H9 (cell line): ENCODE results near the gene NRDE2. TPM values are rescaled to one million over a fixed set of nuclear protein-coding genes. Genes with fewer than 3 reads are reported as not detected.

Experiments
- DNase-seq: peaks from one replicate; pipeline ENCODE4 v3.0.0-alpha.2; 2017
- H2AFZ ChIP-seq: one replicate; pipeline ENCODE4 v1.6.1; 2013; ENCODE audit warnings: mild to moderate bottlenecking, low read length, control low read depth, moderate library complexity
- H2AK5ac ChIP-seq: 2 replicates; pipeline ENCODE4 v1.6.1; 2013; ENCODE audit warnings: low read length, control low read depth, mixed read lengths; ENCODE audit not compliant: insufficient read length
- H2BK120ac ChIP-seq: one replicate; pipeline ENCODE4 v1.6.1; 2013; ENCODE audit warnings: low read depth, mild to moderate bottlenecking, low read length, control low read depth, inconsistent platforms; ENCODE audit not compliant: poor library complexity, severe bottlenecking
- H2BK12ac ChIP-seq: 2 replicates; pipeline ENCODE4 v1.6.1; 2013; ENCODE audit warnings: low read length, control low read depth, mixed read lengths, low read depth; ENCODE audit not compliant: insufficient read length
- H2BK15ac ChIP-seq: 2 replicates; pipeline ENCODE4 v1.6.1; 2013; ENCODE audit warnings: low read depth, low read length, control low read depth
- H2BK20ac ChIP-seq: one replicate; pipeline ENCODE4 v1.6.1; 2013; ENCODE audit warnings: low read depth, mild to moderate bottlenecking, low read length, control low read depth, inconsistent platforms; ENCODE audit not compliant: poor library complexity, severe bottlenecking
- H2BK5ac ChIP-seq: 2 replicates; pipeline ENCODE4 v1.6.1; 2013; ENCODE audit warnings: low read length, control low read depth, mixed read lengths; ENCODE audit not compliant: insufficient read length
- H3K14ac ChIP-seq: 2 replicates; pipeline ENCODE4 v1.6.1; 2013; ENCODE audit warnings: low read length, control low read depth; ENCODE audit not compliant: insufficient read depth
- H3K18ac ChIP-seq: 2 replicates; pipeline ENCODE4 v1.6.1; 2013; ENCODE audit warnings: low read depth, mild to moderate bottlenecking, mixed read lengths, low read length, control low read depth; ENCODE audit not compliant: insufficient read length
- H3K23ac ChIP-seq: 2 replicates; pipeline ENCODE4 v1.6.1; 2013; ENCODE audit warnings: low read length, control low read depth, mixed read lengths, low read depth; ENCODE audit not compliant: insufficient read length
- H3K23me2 ChIP-seq: 2 replicates; pipeline ENCODE4 v1.6.1; 2013; ENCODE audit warnings: low read depth, mild to moderate bottlenecking, mixed read lengths, low read length, control low read depth; ENCODE audit not compliant: insufficient read length, poor library complexity, severe bottlenecking
- H3K27ac ChIP-seq: 2 replicates; pipeline ENCODE4 v1.5.1; 2013; ENCODE audit warnings: low read length, control low read depth, mixed read lengths, low read depth; ENCODE audit not compliant: insufficient read length
- H3K27me3 ChIP-seq: 2 replicates; pipeline ENCODE4 v1.6.1; 2013; ENCODE audit warnings: low read length, control low read depth, inconsistent platforms; ENCODE audit not compliant: insufficient read depth
- H3K4ac ChIP-seq: 2 replicates; pipeline ENCODE4 v1.6.1; 2013; ENCODE audit warnings: low read depth, mild to moderate bottlenecking, control low read depth, inconsistent platforms, low read length, moderate library complexity
- H3K4me1 ChIP-seq: 2 replicates; pipeline ENCODE4 v1.6.1; 2013; ENCODE audit warnings: low read length, control low read depth, inconsistent platforms; ENCODE audit not compliant: insufficient read depth
- H3K4me2 ChIP-seq: 2 replicates; pipeline ENCODE4 v1.6.1; 2013; ENCODE audit warnings: low read length, control low read depth, mixed read lengths; ENCODE audit not compliant: insufficient read length, insufficient read depth
- H3K56ac ChIP-seq: 2 replicates; pipeline ENCODE4 v1.6.1; 2013; ENCODE audit warnings: low read depth, mild to moderate bottlenecking, mixed read lengths, low read length, control low read depth; ENCODE audit not compliant: insufficient read length
- H3K79me1 ChIP-seq: 2 replicates; pipeline ENCODE4 v1.6.1; 2013; ENCODE audit warnings: low read depth, mild to moderate bottlenecking, moderate library complexity, low read length, control low read depth, inconsistent platforms; ENCODE audit not compliant: insufficient read depth, poor library complexity, severe bottlenecking
- H3K79me2 ChIP-seq: 2 replicates; pipeline ENCODE4 v1.6.1; 2013; ENCODE audit warnings: low read length, control low read depth, inconsistent platforms; ENCODE audit not compliant: insufficient read depth
- H3K9ac ChIP-seq: 2 replicates; pipeline ENCODE4 v1.6.1; 2013; ENCODE audit warnings: low read length, control low read depth, mixed read lengths; ENCODE audit not compliant: insufficient read length; ENCODE audit errors: extremely low read depth
- H3K9me3 ChIP-seq: one replicate; pipeline ENCODE4 v1.6.1; 2013; ENCODE audit warnings: low read depth, low read length, inconsistent platforms; ENCODE audit not compliant: control insufficient read depth
- H3T11ph ChIP-seq: one replicate; pipeline ENCODE4 v1.6.1; 2013; ENCODE audit warnings: mild to moderate bottlenecking, low read length, control low read depth, inconsistent platforms
- H4K20me1 ChIP-seq: one replicate; pipeline ENCODE4 v1.6.1; 2013; ENCODE audit not compliant: control insufficient read depth, insufficient read length, insufficient read depth
- H4K5ac ChIP-seq: 2 replicates; pipeline ENCODE4 v1.6.1; 2013; ENCODE audit warnings: low read depth, mild to moderate bottlenecking, mixed read lengths, low read length, control low read depth; ENCODE audit not compliant: insufficient read length
- H4K8ac ChIP-seq: replicated peaks from 2 replicates; pipeline ENCODE4 v1.6.1; 2013; ENCODE audit warnings: low read length, control low read depth, mixed read lengths, low read depth; ENCODE audit not compliant: insufficient read length
- H4K91ac ChIP-seq: 2 replicates; pipeline ENCODE4 v1.6.1; 2013; ENCODE audit warnings: low read depth, mild to moderate bottlenecking, moderate library complexity, mixed read lengths, low read length, control low read depth; ENCODE audit not compliant: insufficient read length
- H3K27ac Mint-ChIP-seq, 3 experiments: 2 replicates in 2 of 3; 3 replicates in 1 of 3; pipeline ENCODE4 v1.8.0; 2020 to 2021; ENCODE audit warnings: mixed read lengths in 3 of 3, mild to moderate bottlenecking in 1 of 3, moderate library complexity in 1 of 3
- H3K27me3 Mint-ChIP-seq: 2 replicates; pipeline ENCODE4 v1.8.0; 2021; ENCODE audit warnings: low read depth, mild to moderate bottlenecking, moderate library complexity, mixed read lengths
- H3K36me3 Mint-ChIP-seq, 3 experiments: 2 replicates in 2 of 3; 3 replicates in 1 of 3; pipeline ENCODE4 v1.8.0; 2020 to 2021; ENCODE audit warnings: low read depth in 3 of 3, mixed read lengths in 3 of 3; ENCODE audit not compliant: insufficient read depth in 1 of 3
- H3K4me1 Mint-ChIP-seq, 2 experiments: 2 replicates each; pipeline ENCODE4 v1.8.0; 2020; ENCODE audit warnings: mixed read lengths in 2 of 2
- H3K4me3 Mint-ChIP-seq, 2 experiments: 2 replicates in 1 of 2; 3 replicates in 1 of 2; pipeline ENCODE4 v1.8.0; 2020 to 2021; ENCODE audit warnings: mild to moderate bottlenecking in 2 of 2, mixed read lengths in 2 of 2, moderate library complexity in 1 of 2
- H3K9me3 Mint-ChIP-seq, 2 experiments: 2 replicates in 1 of 2; 3 replicates in 1 of 2; pipeline ENCODE4 v1.8.0; 2020; ENCODE audit warnings: mild to moderate bottlenecking in 2 of 2, mixed read lengths in 2 of 2, moderate library complexity in 1 of 2
- CTCF ChIP-seq: fragments of 200-600 bp; sonication (generic); conservative IDR thresholded peaks from 3 replicates; pipeline ENCODE4 v1.8.0; 2021; ENCODE audit warnings: antibody characterized with exemption, mild to moderate bottlenecking
- WGBS: extraction: QIAGEN DNeasy Blood & Tissue Kit; methylation state at CpG from one replicate; pipeline ENCODE4 v1.1.7; 2013; ENCODE audit warnings: missing lambda C conversion rate, low lambda C conversion rate, mixed read lengths; ENCODE audit not compliant: insufficient read length; ENCODE audit errors: extremely low coverage; 5-methylcytosine and 5-hydroxymethylcytosine counted together
- total RNA-seq: library from RNA; stranded (reverse); gene quantifications from 2 replicates; pipeline ENCODE4 v1.2.1, GENCODE V29; 2021

NRDE2 gene
- total RNA-seq, 1 experiment from 2014 or later = 21.2 TPM

- H4K5ac ChIP-seq = no peak overlapping the region
- no peak overlapping the region for H2BK15ac ChIP-seq
- TF ChIP-seq CTCF = no peak
- no peak overlapping the region for H4K91ac ChIP-seq
- no peak overlapping the region for H2BK120ac ChIP-seq
- Mint-ChIP-seq H3K9me3 (peaks cover 2 to 3% of the 10 kb centered on the region in 2 experiments; a peak in 2 of 5 replicates), H3K4me1 (no peaks in the 10 kb centered on the region), H3K36me3 (no peaks in the 10 kb centered on the region), H3K27me3 (peaks cover 35% of the 10 kb centered on the region), H3K4me3 (no peak overlapping the region), H3K27ac (no peak overlapping the region)
- no peak overlapping the region for H3K23ac ChIP-seq
- no peak overlapping the region for H2AFZ ChIP-seq
- H3K14ac ChIP-seq = no peak overlapping the region
- no peaks in the 10 kb centered on the region for H3K9me3 ChIP-seq
- no CpG with 5 or more reads among the region's 4 CpGs for WGBS
- no peak overlapping the region for H3K56ac ChIP-seq
- H3K9ac ChIP-seq = no peak overlapping the region
- H3T11ph ChIP-seq = no peak overlapping the region
- no peak overlapping the region for H3K4me2 ChIP-seq
- no peak overlapping the region for H3K18ac ChIP-seq
- no peak overlapping the region for H2BK5ac ChIP-seq
- no peaks in the 10 kb centered on the region for H4K20me1 ChIP-seq
- no peak overlapping the region for H3K4ac ChIP-seq
- no peak overlapping the region for H2BK20ac ChIP-seq
- H3K23me2 ChIP-seq = no peaks in the 10 kb centered on the region
- DNase-seq = no peak
- no peak overlapping the region for H4K8ac ChIP-seq
- no peaks in the 10 kb centered on the region for H3K79me1 ChIP-seq
- H3K27me3 ChIP-seq = no peaks in the 10 kb centered on the region
- H2AK5ac ChIP-seq = no peak overlapping the region
- H3K79me2 ChIP-seq = no peaks in the 10 kb centered on the region
- H3K27ac ChIP-seq = no peak overlapping the region
- H2BK12ac ChIP-seq = no peak overlapping the region
- no peaks in the 10 kb centered on the region for H3K4me1 ChIP-seq
Measured at GRCh38 chr14:90246936-90247335, 84.8 kb downstream of the NRDE2 start.
